Skeletal muscle satellite cell (primary cell): ENCODE results near the gene HUWE1.

ENCODE experiments used
- H3K27me3 ChIP-seq: 2 replicates; pipeline ENCODE4 v1.7.0; 2013; ENCODE audit warnings: low read length; ENCODE audit not compliant: control insufficient read depth, insufficient read depth
- H3K36me3 ChIP-seq: 2 replicates; pipeline ENCODE4 v1.7.0; 2013; ENCODE audit warnings: mild to moderate bottlenecking, control low read depth, low read length; ENCODE audit not compliant: insufficient read depth
- H3K4me1 ChIP-seq: 2 replicates; pipeline ENCODE4 v1.7.0; 2013; ENCODE audit warnings: low read length; ENCODE audit not compliant: control insufficient read depth, insufficient read depth
- H3K4me2 ChIP-seq: 2 replicates; pipeline ENCODE4 v1.7.0; 2013; ENCODE audit warnings: mild to moderate bottlenecking, low read length
- H3K4me3 ChIP-seq: 2 replicates; pipeline ENCODE4 v1.7.0; 2013; ENCODE audit warnings: low read length
- H3K9ac ChIP-seq: 2 replicates; pipeline ENCODE4 v1.7.0; 2013; ENCODE audit warnings: mild to moderate bottlenecking, low read depth, low read length, moderate library complexity
- H3K9me3 ChIP-seq: replicated peaks from 2 replicates; pipeline ENCODE4 v1.7.0; 2013; ENCODE audit warnings: mild to moderate bottlenecking, control low read depth, low read length

The HUWE1 gene

DNA sequence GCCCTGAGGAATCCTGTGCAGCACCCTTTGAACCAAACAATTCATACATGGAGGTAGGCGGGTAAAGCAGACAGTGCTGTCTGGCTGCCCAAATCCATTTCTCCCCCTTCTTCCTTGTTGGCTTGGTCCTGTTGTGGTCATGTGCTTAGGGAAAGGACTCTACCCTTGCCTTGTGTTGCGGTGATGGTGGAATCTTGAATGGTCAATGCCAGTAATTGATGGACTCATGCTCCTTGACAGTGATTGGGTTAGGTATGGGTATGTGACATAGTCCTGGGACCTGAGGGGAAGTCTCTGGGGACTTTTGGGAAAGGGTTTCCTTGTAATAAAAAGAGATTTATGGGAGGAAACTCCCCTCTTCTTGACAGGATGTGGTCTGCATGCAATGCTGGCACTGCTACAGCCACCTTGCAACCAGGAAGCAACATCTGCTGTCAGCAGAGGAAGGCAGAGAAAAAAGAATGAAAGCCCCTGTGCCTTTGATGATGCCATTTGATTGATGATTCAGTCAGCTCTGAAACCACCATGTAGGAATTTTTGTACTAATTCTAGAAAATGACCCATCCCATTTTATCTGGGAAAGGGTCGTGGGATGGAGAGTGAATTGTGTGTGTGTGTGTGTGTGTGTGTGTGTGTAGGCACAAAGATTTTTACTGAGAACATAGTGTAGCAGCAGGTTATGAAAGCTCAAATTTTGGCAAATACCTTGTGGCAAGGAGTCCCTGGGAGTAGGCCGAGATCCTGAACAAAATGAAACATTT is 30.0 kb upstream of the HUWE1 start:
- Histone ChIP-seq H3K36me3 (no peaks in the 10 kb centered on the region), H3K4me1 (peaks cover 9% of the 10 kb centered on the region), H3K27me3 (peaks cover 2% of the 10 kb centered on the region), H3K4me2 (no peak overlapping the region), H3K4me3 (no peak overlapping the region), H3K9ac (no peak overlapping the region), H3K9me3 (no peaks in the 10 kb centered on the region)

DNA sequence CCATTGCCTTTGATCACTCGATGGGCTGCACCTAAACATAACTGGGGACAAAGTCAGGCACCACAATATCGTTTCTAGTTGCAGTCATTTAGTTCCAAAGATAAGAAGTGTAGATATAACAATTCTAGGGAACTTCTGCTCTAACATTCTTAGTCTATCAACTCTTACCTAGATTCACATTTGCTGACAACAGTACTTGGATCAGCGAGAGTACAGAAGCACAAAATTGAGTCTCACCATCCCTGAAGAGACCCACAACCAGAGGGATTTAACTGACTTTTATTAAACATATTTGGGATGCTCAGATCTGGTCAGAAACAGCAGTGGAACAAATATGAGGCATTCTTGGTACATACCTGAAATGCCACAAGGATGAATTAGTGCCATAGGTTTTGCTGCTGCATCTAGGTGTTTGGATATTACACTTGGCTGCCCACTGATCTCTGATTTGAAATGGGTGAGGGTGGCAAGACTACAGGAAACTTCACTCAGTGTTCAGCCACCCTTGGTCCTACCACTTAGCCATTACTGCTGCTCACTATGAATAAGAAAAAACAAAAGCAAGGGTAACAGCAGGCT is 28.9 kb upstream of the HUWE1 start:
- no peaks in the 10 kb centered on the region for H3K36me3 ChIP-seq
- no peaks in the 10 kb centered on the region for H3K9me3 ChIP-seq
- H3K4me2 ChIP-seq = peak overlapping the region; percentile 22
- H3K4me1 ChIP-seq = peaks cover 9% of the 10 kb centered on the region
- no peak overlapping the region for H3K9ac ChIP-seq
- H3K4me3 ChIP-seq = no peak overlapping the region
- peaks cover 2% of the 10 kb centered on the region for H3K27me3 ChIP-seq

DNA sequence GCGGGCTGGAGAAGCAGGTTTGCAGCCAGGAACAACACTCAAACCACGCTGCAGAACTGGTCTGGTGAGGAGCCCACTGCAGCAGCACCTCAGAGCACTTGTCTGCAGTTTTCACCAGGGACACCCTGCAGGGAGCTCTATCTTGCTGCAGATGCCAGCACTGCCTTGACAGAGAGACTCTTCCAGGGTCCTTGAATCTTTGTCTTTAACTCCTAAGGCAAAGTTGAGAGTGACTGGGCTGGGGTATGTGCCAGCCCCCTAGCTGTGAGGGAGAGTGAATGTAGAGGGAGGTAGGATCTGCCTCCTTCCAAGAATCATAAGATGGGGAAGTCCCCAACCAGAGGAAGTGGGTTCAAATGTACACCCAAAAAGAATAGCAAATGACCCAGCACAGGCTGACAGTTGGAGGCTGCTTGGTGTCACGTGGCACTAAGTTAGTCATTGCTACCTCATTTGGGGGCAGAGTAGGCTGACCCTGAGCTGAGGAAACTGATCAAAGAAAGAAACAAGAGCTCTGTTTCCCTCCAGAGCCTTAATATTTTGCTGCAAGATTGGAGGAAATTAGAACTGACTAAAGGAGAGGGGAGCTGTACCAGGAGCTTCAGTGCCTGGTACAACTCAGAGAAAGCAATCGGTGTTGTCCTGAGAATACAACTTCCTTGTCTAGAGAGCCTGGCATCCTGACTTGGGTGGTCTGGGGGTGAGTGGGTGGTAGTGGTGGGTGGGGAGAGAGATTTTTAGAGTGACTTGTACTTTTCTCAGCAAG is 28.2 kb upstream of the HUWE1 start:
- Histone ChIP-seq H3K9ac (no peak overlapping the region), H3K4me1 (peaks cover 9% of the 10 kb centered on the region), H3K36me3 (no peaks in the 10 kb centered on the region), H3K9me3 (no peaks in the 10 kb centered on the region), H3K4me2 (peak overlapping the region; percentile 22), H3K27me3 (peaks cover 2% of the 10 kb centered on the region), H3K4me3 (no peak overlapping the region)

DNA sequence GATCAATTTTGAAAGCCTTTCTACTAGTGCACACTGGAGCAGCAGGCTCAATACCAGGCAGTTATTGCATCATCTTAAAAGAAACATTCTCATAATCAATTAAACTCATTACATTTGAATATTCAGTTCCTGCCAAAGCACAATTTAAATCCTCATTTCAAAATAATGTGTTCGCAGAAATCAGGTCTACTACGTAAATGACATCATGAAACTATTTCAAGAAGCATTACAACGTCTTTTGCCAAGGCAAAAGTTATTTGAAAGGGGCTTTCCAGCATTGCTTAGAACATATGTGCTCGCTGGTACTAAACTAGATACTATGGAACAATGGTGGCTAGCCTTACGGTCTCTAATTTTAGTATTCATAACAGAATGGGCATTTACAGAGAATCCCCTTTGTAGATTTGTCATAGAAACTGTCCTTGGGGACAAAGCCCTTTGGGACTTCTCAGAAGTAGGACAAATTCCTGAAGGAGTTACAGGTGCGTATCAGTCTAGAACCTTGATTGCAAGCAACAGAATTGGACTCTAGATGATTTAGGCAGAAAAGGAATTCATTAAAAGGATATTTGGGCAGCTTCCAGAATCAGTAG is 27.6 kb upstream of the HUWE1 start:
- Histone ChIP-seq H3K36me3 (no peaks in the 10 kb centered on the region), H3K9me3 (no peaks in the 10 kb centered on the region), H3K4me3 (no peak overlapping the region), H3K9ac (no peak overlapping the region), H3K4me1 (peaks cover 9% of the 10 kb centered on the region), H3K27me3 (peaks cover 2% of the 10 kb centered on the region), H3K4me2 (no peak overlapping the region)

DNA sequence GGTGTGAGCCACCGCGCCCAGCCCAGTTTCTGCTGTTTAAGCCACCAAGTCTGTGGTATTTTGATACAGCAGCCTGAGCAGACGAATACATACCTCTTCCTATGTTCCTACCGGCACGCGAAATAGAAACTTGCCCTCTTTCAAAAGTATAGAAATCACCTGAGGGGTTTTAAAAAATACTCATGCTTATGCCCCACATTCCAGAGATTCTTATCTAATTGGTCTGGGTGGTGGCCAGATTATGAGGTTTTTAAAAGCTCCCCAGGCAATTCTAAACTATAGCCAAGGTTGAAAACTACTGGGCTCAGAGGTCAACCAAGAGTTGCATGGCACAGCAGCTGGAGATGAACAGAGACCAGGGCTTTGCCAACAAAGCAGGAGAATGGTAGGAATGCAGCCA is 24.9 kb upstream of the HUWE1 start:
- Histone ChIP-seq H3K27me3 (peaks cover 2% of the 10 kb centered on the region), H3K9me3 (no peaks in the 10 kb centered on the region), H3K36me3 (no peaks in the 10 kb centered on the region), H3K4me1 (peaks cover 9% of the 10 kb centered on the region), H3K4me3 (no peak overlapping the region), H3K4me2 (no peak overlapping the region), H3K9ac (no peak overlapping the region)

DNA sequence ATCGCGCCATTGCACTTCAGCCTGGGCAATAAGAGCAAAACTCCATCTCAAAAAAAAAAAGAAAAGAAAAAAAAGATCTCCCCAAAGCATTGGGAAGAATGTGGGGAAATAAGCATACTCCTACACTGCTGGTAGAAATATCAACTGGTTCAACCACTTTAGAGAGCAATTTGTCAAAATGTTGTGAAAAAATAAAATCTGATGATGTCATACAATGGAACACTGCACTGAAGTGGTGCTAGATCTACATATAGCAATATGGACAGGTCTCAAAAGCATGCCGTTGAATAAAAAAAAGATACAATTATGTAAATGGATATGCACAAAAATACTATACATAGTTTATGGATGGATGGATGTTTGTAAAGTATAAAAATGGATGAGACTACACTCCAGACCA is 18.3 kb upstream of the HUWE1 start:
- H3K4me1 ChIP-seq = no peaks in the 10 kb centered on the region
- H3K4me3 ChIP-seq = no peak overlapping the region
- no peak overlapping the region for H3K9ac ChIP-seq
- no peak overlapping the region for H3K4me2 ChIP-seq
- H3K36me3 ChIP-seq = no peaks in the 10 kb centered on the region
- H3K27me3 ChIP-seq = peaks cover 10% of the 10 kb centered on the region
- H3K9me3 ChIP-seq = no peaks in the 10 kb centered on the region

DNA sequence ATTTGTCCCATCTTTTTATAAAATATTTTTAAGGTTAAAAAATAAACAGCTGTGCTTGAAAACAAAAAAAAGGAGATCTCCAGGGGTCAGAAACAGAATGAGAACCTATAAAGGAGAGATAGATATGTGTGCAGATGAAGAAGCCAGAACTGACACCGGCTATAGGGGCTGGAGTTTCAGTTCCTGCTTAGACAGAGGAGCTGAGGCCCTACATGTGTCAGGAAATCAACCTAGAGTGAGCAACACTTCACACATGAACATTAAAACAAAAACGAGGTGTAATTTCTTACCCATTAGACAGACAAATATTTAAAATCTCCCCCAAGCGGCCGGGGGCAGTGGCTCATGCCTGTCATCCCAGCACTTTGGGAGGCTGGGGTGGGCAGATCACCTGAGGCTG is 17.8 kb upstream of the HUWE1 start:
- Histone ChIP-seq H3K9me3 (no peaks in the 10 kb centered on the region), H3K4me3 (no peak overlapping the region), H3K4me1 (no peaks in the 10 kb centered on the region), H3K27me3 (peaks cover 10% of the 10 kb centered on the region), H3K9ac (no peak overlapping the region), H3K4me2 (no peak overlapping the region), H3K36me3 (no peaks in the 10 kb centered on the region)

DNA sequence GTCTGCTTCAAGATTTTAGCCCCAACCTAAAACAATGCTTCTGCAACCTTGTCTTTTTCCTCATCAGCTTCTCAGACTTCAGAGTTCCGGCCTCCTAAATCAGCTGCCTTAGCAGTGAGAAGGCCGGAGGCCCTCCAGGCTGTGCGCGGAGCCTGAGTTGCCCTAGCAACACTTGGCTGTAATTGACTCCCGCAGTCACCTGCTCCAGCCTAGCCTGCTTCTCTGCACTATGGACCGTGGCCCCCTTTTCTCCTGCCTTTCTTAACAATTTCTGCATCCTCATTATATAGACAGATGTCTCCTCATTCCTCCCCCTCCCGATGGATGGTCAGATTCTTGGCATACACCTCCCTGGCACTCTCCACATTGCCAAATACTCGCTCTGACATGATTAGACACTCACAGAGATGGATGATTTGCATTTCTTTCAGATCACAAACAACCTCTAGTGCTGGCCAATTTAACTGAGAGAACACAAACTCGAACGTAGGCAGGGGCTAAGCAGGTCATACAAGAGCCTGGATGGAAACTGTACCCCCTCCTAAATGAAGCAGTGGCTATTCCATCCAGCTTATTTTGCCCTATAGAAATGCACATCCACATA is 9.5 kb upstream of the HUWE1 start:
- Histone ChIP-seq H3K36me3 (no peaks in the 10 kb centered on the region), H3K27me3 (peaks cover 18% of the 10 kb centered on the region), H3K9me3 (no peaks in the 10 kb centered on the region), H3K4me3 (no peak overlapping the region), H3K4me1 (no peaks in the 10 kb centered on the region), H3K9ac (no peak overlapping the region), H3K4me2 (no peak overlapping the region)

DNA sequence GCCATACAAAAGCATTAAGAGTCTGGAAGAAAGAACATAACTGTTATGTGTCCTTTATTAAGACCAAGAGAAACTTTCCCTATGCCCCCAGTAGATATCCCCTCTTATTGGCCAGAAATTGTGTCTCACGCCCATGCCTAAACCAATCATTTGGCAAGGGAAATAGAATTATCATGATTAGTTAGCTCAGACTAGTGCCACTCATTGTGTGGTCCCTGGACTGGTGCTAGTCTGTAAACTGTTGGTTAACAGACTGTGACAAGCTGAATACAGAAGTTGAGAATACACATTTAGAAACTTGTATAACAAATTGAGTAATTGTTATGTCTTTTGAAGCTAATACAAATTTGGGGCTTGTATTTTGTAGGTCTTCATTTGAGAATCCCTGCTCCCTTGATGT is 8.1 kb upstream of the HUWE1 start:
- Histone ChIP-seq H3K9me3 (no peaks in the 10 kb centered on the region), H3K27me3 (peaks cover 16% of the 10 kb centered on the region)

DNA sequence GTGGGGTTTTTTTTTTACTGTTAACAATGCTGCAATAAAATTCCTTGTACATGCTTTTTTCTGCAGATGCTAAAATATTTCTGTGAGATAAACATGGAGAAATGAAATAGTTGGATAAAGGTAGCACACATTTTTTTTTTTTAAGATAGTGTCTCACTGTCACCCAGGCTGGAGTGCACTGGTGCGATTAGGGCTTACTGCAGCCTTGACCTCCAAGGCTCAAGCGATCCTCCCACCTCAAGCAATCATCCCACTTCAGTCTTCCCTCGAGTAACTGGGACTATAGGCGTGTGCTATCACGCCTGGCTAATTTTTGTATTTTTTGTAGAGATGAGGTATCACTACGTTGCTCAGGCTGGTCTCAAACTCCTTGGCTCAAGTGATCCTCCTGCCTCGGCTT is 1.8 kb upstream of the HUWE1 start:
- Histone ChIP-seq H3K27me3 (peaks cover 8% of the 10 kb centered on the region), H3K4me2 (no peak overlapping the region), H3K9ac (no peak overlapping the region), H3K36me3 (no peaks in the 10 kb centered on the region), H3K4me3 (no peak overlapping the region), H3K4me1 (no peaks in the 10 kb centered on the region), H3K9me3 (no peaks in the 10 kb centered on the region)

More for the DNA sequence above, 8.1 kb upstream of the HUWE1 start:
- H3K4me3 ChIP-seq = no peak overlapping the region
- no peak overlapping the region for H3K9ac ChIP-seq
- no peak overlapping the region for H3K4me2 ChIP-seq
- H3K36me3 ChIP-seq = no peaks in the 10 kb centered on the region
- H3K4me1 ChIP-seq = no peaks in the 10 kb centered on the region

DNA sequence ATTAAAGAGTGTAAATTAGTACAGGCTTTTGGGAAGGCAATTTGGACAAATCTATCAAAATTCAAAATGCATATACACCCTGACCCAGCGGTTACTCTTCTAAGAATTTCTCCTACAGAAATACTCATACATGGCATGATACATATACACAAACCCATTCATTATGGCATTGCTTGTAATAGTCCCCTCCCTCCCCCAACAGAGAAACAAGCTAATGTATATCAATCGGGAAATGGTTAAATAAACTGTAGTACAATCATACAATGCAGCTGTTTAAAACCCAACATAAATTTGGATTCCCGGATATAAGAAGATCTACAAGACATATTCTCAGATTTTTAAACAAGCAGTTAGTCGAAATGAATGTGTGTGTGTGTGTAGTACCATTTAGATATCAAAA is 808 bp downstream of the HUWE1 start:
- H3K36me3 ChIP-seq = no peaks in the 10 kb centered on the region
- no peaks in the 10 kb centered on the region for H3K27me3 ChIP-seq
- H3K9me3 ChIP-seq = no peaks in the 10 kb centered on the region
- peaks cover 9% of the 10 kb centered on the region for H3K4me1 ChIP-seq
- peak overlapping the region; percentile 79 for H3K4me2 ChIP-seq
- peak overlapping the region; percentile 87 for H3K9ac ChIP-seq
- H3K4me3 ChIP-seq = peak overlapping the region; percentile 81
